Breast epithelium (tissue), 3 donors: ENCODE data around the gene PATL2.

Experiments
- POLR2A ChIP-seq: fragments of 450-650 bp; IDR thresholded peaks from one replicate; pipeline ENCODE4 v1.6.1; 2016; ENCODE audit warnings: antibody characterized with exemption, mild to moderate bottlenecking, moderate library complexity
- POLR2AphosphoS5 ChIP-seq, 3 donors: sonication (generic); formaldehyde crosslinking; IDR thresholded peaks; one replicate each; pipeline ENCODE4 v1.6.1; 2017; ENCODE audit warnings: antibody characterized with exemption in 3 of 3
- TF ChIP-seq, protein P1 (sequence below), 3 donors: fragments of 450-650 bp; IDR thresholded peaks; one replicate each; pipeline ENCODE4 v1.5.1; 2016 to 2017; ENCODE audit warnings: antibody characterized with exemption in 3 of 3, mild to moderate bottlenecking in 3 of 3, moderate library complexity in 3 of 3

DNA sequence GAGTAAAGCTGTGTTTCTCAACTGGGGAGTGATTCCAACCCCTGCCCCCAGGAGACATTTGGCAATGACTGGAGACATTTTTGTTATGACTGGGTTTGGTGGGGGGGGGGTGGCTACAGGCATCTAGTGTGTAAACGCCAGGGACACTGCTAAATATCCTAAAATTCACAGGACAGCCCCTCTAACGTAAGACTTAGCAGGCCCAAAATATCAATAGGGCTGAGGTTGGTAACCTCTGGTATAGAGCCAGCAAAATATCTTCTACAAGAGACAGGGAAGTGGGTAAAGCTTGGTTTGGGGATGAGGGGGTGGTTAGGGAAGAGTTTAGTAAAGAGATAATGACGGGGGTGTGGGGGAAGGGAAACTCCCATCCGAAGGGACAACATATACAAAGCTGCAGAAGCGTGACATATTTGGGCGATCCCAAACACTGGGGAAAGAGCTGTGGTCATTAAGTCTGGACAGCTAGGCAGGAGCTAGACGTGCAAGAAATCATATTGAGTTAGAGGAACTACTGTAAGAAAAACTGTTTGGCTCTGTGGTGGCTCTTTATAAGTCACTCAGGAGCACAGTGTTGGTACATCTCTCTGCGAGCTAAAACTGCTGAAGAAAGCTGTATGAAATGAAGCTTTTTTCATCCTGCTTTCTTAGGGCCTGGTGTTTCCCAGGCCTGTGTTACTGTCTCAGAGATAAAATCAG, 24.5 kb upstream of the PATL2 start:
- TF ChIP-seq, protein P1, sequence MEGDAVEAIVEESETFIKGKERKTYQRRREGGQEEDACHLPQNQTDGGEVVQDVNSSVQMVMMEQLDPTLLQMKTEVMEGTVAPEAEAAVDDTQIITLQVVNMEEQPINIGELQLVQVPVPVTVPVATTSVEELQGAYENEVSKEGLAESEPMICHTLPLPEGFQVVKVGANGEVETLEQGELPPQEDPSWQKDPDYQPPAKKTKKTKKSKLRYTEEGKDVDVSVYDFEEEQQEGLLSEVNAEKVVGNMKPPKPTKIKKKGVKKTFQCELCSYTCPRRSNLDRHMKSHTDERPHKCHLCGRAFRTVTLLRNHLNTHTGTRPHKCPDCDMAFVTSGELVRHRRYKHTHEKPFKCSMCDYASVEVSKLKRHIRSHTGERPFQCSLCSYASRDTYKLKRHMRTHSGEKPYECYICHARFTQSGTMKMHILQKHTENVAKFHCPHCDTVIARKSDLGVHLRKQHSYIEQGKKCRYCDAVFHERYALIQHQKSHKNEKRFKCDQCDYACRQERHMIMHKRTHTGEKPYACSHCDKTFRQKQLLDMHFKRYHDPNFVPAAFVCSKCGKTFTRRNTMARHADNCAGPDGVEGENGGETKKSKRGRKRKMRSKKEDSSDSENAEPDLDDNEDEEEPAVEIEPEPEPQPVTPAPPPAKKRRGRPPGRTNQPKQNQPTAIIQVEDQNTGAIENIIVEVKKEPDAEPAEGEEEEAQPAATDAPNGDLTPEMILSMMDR (IDR thresholded peaks at IDR 0.05), result no peak
- TF ChIP-seq POLR2AphosphoS5 (IDR thresholded peaks at IDR 0.05) (no peak), POLR2A (no peak)
